Globus pallidus (tissue), 1 donor: ENCODE results near the gene BTBD9.

ENCODE experiments used
- DNase-seq: peaks from one replicate; pipeline ENCODE4 v3.0.0-alpha.2; 2015; ENCODE audit warnings: low spot score

BTBD9 gene

DNA sequence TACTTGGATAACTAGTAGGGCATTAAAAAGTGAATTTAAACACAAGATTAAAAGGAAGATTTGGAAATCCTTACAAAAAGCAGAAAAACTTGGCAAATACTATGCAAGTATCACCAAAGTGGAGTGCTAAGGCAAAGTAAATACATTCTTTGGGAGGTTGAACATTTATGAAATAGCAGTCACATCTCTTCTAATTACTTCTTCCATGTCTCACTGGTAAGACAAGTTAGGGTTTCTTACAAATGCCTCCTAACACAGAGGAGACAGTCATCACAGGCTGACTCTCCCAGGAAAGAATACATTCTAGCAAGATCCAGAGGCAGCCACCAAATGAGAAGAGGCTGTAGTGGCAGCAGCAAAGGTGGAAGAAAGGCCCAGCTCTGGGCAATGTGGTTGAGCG lies 298.2 kb downstream of the BTBD9 start:
- no peak for DNase-seq

DNA sequence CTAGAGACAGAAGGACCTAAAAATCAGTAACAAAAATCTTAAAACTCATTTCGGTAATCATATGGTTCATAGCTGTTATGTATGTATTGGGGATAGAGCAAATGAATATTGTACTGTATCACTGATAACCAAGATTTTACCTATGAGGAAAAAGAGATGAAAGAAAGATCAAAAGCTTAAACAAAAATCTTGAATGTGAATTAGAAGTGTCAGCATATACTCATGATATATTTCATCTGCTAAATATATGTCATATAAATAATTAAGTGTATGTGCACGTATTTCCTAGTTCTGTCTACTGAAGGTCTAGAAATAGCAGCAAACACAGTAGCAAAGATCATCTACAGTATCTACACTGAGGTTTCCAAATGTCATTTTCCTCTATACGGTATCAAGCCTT lies 299.8 kb downstream of the BTBD9 start:
- no peak for DNase-seq

DNA sequence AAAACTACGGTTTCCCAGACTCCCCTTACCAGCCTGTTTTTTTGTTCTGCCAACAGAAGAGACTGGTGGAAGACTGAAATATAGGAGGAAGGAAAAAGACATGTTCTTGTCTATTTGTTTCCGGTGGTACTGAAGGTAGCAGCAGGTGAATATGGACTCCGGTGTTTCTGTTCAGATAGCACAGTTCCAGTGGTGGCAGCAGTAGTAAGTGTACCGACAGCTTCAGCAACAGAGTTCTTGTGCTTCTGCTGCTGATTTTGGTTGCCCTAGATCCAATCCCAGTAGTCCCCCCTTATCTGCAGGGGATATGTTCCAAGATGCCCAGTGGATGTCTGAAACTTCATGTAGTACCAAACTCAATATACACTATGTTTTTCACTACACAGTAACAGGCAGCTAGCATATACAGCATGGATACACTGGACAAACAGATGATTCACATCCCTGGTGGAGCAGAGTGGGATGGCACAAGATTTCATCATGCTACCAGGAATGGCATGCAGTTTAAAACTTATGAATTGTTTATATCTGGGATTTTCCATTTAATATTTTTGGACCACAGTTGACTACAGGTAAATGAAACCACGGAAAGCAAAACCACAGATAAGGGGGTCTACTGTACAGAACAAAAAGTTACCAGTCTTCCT lies 301.8 kb downstream of the BTBD9 start:
- DNase-seq: no peak

DNA sequence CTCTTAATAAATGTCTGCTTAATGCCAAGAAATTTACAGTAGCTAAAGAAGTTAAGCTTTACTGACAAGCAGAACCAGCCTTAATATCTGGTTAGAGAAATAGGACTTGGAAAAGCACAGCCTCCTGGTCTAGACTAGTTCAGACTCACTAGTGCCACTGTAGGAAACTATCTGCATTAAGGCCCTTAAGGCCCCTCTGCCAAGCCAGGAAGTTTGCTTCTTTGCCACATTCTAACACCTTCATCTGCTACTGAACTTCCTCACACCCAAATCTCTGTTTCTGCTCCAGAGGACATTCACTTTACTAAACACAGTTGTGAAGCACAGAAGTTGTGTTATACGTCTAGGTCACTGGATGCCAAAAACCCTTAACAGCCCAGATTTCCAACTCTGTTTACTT lies 302.8 kb downstream of the BTBD9 start:
- DNase-seq: no peak

DNA sequence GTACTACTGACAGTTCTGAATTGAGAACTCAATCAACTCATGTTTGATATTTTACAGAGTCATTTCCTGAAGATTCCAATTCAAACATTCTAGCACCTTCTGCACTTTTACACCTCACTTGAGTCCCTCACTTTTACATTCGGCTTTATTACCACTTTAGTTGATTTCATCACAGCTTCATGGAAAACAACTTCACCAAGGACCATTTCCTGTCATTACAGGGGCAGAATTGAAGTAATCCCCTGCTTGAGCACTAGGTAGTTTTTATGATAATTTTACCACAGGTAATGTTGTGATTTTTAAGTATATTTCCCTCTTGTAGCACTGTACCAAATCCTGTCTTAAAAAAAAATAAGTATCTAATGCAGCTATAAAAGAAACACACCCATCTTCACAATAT lies 312.9 kb downstream of the BTBD9 start:
- no peak for DNase-seq

DNA sequence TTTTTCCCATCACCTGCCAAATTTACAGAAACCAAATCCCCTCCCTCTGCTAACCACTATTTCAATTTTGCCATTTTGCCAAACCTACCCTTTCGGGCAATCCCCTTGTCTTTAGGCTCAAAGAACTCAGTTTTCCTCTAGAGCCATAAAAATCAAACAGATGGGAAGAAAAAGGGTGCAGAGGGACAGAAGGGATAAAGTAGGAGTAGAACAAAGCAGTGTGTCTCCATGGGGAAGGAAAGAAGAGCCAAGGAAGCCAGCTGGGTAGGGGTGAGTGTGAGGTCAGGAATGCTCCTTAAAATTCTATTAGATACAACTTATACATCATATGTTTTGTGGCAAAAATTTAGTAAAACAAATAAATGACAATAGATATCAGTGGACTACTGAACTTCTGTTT lies 316.5 kb downstream of the BTBD9 start:
- DNase-seq: no peak

DNA sequence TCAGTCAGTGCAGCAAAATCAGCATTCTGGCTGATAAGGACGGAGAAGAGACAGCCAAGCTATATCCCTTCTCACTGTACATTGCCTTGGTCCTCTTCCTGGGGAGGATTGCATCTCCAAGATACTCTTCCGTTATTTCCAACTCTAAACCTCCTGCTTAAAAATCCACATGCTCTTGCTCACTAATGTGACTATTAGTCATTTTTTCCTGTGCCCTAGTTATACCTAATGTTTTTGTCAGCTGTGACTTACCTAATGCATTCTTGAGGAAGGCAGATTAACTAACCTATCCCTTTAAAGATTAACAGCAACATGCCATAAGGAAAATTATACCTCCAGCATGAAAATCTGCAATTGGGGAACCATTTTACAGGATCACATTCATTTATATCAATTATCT lies 317.6 kb downstream of the BTBD9 start:
- DNase-seq: no peak

DNA sequence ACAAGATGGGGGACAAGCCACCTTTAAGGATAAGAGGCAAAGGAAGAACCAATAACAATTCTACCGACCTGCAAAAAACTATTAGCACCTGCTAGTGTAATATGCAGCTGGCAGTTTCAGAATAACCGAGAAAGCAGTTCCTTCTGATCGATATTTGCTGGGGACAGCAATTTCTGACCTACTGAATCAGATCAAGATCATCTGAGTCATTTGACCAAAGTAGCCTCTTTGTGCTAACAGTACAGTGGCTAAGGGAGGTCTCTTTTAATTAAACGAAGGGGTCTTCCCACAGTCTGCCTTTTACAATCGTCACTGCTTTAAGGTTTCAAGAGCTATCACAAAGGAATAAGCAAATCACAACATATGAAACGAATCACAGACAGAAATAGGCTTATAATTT lies 318.9 kb downstream of the BTBD9 start:
- DNase-seq: no peak

DNA sequence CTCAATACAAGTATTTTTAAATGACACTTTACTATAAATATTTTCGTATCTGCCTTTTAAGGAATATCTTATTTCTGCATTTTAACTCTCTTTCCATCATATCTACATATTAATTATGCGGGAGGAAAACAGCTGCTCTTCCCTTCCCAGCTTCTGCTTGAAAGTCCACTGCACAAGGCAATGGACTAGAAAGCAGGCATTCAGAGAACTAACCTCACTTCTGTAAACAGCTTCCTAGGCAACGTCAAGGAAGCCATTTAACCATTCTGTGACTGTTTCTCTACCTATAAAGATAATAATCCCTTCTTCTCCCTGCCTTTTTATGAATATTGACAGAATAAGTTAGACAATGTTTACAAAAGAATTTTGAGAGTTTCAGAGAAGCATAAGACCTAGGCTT lies 319.4 kb downstream of the BTBD9 start:
- no peak for DNase-seq

DNA sequence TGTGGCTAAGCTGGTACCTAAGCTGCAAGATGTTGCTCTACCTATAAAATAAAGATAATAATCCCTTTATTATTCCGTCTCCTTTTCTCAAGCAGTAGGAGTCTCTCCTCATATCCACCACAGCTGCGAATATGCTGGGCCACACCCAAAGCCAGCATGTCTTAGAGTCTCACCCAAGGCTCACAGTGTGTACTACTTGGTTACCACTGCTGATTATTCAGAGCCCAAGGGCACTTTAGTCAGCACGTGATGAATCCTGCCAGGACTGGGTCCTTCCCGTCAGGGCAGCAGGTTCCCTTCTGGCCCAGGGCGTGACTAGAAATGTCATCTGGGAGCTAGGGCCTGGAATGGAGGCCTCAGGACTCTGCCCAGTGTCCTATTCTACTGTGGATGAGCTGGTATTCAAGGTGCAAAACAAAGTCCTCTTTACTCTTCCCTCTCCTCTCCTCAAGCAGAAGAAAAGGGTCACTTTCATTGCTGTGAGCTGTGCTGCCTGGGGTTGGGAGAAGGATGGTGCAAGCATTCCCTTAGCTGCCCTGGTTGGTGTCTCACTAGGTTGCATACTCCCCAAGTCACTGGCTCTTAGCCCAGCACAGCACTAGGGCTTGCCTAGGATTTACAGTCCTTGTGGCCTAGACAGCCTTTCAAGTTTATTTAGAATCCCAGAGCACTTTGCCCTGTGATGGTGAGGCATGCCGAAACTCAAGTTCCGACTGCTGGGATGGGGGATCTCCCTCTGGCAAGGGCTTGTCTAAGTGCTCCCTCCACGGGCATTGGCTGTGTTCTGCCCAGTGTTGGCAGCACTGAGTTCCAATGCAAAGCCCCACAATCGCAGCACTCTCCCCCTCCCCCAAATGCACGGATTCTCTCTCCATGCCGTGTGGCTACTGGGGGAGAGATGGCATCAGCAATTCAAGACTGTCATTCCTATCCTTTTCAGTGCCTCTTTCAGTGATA lies 320.2 kb downstream of the BTBD9 start:
- DNase-seq: no peak

DNA sequence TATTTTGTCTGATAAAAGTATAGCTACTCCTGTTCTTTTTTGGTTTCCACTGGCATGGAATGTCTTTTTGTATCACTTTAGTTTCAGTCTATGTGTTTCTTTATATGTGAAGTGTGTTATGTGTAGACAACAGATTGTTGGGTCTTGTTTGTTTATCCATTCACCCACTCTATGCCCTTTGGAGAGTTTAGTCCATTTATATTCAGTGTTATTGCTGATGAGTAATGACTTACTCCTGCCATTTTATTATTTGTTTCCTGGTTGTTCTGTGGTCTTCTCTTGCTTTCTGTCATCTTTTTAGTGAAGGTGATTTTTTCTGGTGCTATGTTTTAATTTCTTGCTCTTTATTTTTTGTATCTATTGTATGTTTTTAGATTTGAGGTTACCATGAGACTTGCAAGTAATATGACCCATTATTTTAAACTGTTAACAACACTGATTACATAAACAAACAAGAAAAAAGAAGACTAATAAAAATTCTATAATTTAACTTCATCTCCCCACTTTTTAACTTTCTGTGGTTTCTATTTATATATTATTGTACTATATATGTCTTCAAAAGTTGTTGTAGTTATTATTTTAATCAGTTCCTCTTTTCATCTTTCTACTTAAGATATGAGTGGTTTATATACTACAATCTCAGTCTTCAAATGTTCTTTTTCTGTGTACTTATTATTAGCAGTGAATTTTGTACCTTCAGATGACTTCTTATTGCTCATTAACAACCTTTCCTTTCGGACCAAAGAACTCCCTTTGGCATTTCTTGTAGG lies 323.4 kb downstream of the BTBD9 start:
- no peak for DNase-seq

DNA sequence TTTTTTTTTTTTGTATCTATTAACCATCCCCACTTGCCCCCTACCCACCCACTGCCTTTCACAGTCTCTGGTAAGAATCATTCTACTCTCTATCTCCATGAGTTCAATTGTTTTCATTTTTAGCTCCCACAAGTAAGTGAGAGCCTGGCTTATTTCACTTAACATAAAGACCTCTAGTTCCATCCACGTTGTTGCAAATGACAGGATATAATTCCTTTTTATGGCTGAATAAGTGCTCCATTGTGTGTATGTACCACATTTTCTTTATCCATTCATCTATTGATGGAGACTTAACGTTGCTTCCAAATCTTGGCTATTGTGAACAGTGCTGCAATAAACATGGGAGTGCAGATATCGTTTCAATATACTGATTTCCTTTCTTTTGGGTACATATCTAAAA lies 328.5 kb downstream of the BTBD9 start:
- DNase-seq: no peak

DNA sequence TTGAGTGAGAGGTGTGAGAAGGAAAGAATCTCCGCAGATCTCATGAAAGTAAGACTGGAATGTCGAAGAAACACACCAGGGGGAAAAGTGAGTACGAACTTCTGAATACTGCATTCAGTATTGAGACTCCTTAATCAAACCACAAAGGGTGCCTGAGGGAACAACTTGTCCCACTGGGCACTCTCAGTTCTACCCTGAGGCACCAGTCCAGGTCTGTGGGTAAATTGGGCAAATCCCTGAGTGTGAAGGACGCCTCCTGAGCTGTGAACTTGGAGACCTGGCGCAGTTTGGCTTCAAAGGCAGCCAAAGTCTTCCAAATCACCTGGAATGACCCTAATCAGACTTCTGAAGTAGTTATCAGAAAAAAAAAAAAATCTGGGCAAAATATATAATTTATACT lies 329.7 kb downstream of the BTBD9 start:
- peak; percentile 45 for DNase-seq

DNA sequence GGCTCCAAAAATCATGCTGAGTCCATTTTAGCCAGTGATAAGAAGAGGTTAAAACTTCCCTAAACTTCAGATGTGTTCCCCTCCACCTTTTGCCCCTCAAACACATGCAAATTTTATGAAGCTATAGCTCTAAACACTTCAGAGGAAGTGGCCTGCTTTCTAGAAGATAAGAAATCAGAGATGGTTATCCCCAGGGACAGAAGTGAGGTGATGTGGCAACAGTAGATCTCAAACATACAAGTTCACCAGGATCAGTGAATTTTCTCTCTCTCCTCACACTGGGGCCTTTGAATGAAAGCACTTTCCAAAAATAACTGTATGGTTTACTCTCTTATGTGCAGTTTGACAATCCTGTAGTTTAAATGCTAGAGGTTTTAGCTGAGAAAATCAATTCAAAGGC lies 332.0 kb downstream of the BTBD9 start:
- no peak for DNase-seq

DNA sequence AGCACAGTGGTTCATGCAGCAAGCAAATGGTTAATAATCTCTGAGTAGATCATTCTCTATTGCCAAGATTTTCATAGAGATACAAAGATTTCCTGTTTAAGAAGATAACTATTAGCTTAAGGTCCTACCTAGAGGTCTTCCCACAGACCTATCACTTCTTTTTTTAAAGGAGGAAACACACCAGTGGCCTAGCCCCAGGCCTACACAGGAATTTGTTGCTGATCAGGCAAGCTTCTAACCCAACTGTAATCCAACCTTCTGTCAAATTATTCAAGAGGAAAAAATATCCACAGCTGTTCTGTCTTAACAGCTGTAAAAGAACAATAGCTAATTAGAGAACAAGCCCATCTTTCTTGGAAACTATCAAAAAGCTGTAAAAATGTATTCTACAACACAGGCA lies 332.8 kb downstream of the BTBD9 start:
- no peak for DNase-seq

DNA sequence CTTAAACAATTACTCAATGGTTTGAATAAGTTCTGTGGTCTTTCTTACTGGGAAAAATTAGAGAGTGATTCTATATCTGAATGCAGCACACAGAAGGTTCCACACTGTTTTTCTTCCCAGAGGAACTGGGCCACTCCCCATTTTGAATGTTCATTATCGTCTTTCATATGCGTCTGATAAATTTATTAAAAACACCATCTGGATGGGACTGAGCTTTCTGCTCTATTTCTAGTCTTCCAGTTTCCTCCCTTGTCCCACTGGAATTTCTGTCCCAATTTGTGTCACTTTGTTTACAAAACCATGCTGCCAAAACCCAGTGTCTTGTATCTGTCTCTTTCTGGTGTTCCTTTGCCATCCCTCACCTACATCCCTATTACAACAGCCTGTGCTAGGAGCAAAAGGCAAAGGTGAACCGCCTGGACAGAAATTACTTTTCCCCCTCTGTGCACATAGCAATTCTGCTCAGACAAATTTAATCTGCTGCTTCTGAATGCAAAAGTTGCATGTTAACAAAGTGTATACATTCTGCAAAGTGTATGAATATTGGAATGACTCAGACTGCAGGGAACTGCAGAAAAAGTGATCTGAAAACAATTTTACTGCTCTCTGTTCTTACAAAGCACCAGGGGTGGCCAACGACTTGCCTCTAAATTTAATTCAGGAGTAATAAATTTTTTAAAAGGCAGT lies 333.6 kb downstream of the BTBD9 start:
- DNase-seq: no peak

DNA sequence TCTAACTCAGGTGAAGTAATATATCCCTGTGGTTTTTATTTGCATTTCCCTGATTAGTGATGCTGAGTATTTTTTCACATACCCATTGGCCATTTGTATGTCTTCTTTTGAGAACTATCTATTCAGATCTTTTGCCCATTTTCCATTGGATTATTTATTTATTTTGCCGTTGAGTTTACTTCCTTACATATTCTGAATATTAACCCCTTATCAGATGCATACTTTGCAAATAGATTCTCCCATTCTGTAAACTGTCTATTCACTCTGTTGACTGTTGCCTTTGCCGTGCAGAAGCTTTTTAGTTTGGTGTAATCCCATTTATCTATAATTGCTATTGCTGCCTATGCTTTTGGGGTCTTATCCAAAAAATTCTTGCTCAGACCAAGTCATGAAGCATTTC lies 336.9 kb downstream of the BTBD9 start:
- DNase-seq: no peak

DNA sequence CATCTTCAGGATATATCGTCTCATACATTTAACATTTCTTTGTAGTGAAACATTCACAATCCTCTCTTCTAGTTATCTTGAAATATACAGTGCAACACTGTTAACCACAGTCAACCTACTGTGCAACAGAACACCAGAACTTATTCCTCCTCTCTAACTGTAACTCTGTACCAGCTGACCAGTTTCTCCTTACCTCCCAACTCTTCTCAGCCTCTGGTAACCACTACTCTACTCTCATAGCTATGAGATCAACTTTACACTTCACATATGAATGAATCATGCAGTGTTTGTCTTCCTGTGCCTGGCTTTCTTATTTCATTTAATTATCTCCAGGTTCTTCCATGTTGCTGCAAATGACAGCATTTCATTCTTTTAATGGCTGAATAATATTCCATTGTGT lies 337.6 kb downstream of the BTBD9 start:
- no peak for DNase-seq

DNA sequence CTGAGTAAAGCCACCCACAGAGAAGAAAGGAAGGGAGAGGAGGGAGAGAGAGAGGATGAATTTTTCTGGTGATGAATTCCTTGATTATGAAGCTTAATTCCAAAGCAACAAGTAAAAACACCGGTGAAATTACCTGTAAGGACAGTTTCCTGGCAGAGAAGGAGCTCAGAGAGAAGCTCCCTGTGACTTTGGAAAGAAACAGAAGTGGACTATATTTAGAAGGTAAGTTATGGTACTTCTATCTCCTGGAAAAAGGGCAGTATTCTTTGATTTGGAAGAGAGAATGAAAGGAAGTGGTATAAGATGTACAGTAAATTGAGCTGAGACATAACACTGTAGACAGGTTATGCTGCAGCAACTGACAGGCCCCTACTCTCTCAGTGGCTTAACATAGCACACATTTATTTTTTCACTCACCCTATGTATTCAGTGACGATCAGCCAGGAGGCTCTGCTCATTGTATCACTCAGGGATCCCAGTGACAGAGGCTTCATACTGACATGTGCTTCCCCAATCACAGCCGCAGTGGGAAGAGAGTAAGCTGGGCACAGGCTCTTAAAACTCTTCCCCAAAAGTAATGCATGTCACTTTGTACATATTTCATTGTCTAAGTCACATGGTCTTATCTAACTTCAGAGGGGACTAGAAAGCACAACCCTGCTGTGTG lies 349.5 kb downstream of the BTBD9 start:
- no peak for DNase-seq

DNA sequence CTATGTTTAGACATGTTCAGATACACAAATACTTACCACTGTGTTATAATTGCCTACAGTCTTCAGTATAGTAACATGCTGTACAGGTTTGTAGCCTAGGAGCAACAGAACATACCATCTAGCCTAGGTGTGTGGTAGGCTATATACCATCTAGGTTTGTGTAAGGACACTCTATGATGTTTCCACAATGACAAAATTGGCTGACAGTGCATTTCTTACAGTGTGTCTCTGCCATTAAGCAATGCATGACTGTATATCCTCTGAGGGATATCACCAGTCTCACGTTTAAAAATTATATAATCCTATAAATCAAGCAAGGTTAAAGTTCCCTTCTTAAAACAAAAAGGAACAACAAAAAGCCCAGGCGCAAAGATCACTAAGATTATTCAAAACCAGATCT lies 352.2 kb downstream of the BTBD9 start:
- no peak for DNase-seq

DNA sequence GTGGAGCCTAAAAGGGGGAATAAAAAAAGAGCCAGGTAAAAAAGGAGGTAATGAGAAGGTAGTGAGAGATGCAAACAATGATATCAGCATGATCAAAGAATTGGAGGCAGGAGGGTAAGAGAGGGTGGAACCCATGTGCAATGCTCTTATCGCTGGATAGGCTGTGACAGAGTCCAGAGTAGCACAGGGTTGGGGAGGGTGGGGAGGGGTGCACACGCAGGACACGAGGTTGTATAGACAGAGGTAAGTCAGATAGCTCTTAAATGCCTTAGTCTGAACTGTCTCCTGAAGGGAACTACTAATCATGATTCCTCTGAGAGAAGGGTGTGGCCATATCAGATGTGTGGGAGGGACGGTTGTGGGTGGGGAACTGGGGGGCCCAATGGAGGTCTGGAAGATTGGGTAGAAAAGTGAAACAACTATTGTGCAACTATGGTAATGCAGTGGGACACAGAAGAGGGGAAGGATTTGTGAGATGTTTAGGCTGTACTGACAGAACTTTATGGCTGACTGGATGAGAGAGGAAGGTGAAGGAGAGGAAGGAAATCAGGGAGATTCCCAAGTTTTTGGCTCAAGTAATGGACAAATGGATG lies 354.8 kb downstream of the BTBD9 start:
- DNase-seq: no peak
